A673 (cell line): ENCODE results near the gene PCSK6. TPM values are rescaled to one million over a fixed set of nuclear protein-coding genes. Genes with fewer than 3 reads are reported as not detected.

Experiments used
- BruUV-seq: library from RNA; stranded (reverse); fragments of 400-500 nt; replicated peaks from 2 replicates; lab custom pipeline; 2021; lab: Mats Ljungman, UMichigan
- CTCF ChIA-PET: fragments of 300-600 bp; sonication (Branson Sonifier 250); formaldehyde crosslinking; loops from one replicate; lab custom pipeline; 2022; ENCODE audit warnings: antibody characterized with exemption; lab: Charles Lee
- POLR2A ChIA-PET: fragments of 300-600 bp; sonication (Branson Sonifier 250); formaldehyde crosslinking; loops from one replicate; lab custom pipeline; 2022; ENCODE audit warnings: antibody characterized with exemption; ENCODE audit not compliant: low non-redundant PET; lab: Charles Lee
- DNase-seq: peaks from one replicate; pipeline ENCODE4 v3.0.0-alpha.2; 2015; ENCODE audit warnings: low spot score
- H3K27ac ChIP-seq: fragments of 200-600 bp; sonication (generic); 2 replicates; pipeline ENCODE4 v1.5.1; 2016; ENCODE audit warnings: mixed run types, low read depth, mild to moderate bottlenecking, mixed read lengths, antibody characterized with exemption, low read length; ENCODE audit not compliant: poor library complexity, severe bottlenecking
- H3K27me3 ChIP-seq: fragments of 200-600 bp; sonication (generic); replicated peaks from 2 replicates; pipeline ENCODE4 v1.6.1; 2017; ENCODE audit warnings: mixed run types, low read depth, mild to moderate bottlenecking, mixed read lengths, antibody characterized with exemption, low read length; ENCODE audit not compliant: insufficient read depth, poor library complexity
- H3K36me3 ChIP-seq: fragments of 200-600 bp; sonication (generic); 2 replicates; pipeline ENCODE4 v1.6.1; 2016; ENCODE audit warnings: mixed run types, mild to moderate bottlenecking, mixed read lengths, antibody characterized with exemption, low read length; ENCODE audit not compliant: insufficient read depth, poor library complexity, severe bottlenecking
- H3K4me1 ChIP-seq: fragments of 200-600 bp; sonication (generic); 2 replicates; pipeline ENCODE4 v1.6.1; 2017; ENCODE audit warnings: mixed run types, mild to moderate bottlenecking, mixed read lengths, antibody characterized with exemption, low read length; ENCODE audit not compliant: insufficient read depth, poor library complexity, severe bottlenecking
- H3K4me3 ChIP-seq: fragments of 200-600 bp; sonication (generic); 2 replicates; pipeline ENCODE4 v1.5.1; 2016; ENCODE audit warnings: low read depth, mixed run types, mild to moderate bottlenecking, mixed read lengths, low read length; ENCODE audit not compliant: poor library complexity, severe bottlenecking
- H3K9me3 ChIP-seq: fragments of 200-600 bp; sonication (generic); 2 replicates; pipeline ENCODE4 v1.6.1; 2016; ENCODE audit warnings: mixed run types, low read depth, mild to moderate bottlenecking, mixed read lengths, antibody characterized with exemption, low read length; ENCODE audit not compliant: poor library complexity, severe bottlenecking
- CTCF ChIP-seq: fragments of 300-800, 200-600 bp; sonication (generic); conservative IDR thresholded peaks from 2 replicates; pipeline ENCODE4 v1.5.1; 2017; ENCODE audit warnings: low read depth, mild to moderate bottlenecking, antibody characterized with exemption, low read length, moderate library complexity, mixed read lengths
- EZH2 ChIP-seq: fragments of 200-600 bp; sonication (generic); IDR thresholded peaks from 2 replicates; pipeline ENCODE4 v1.6.1; 2017; ENCODE audit warnings: borderline replicate concordance, low read depth, mild to moderate bottlenecking, mixed read lengths, antibody characterized with exemption, low read length; ENCODE audit not compliant: poor library complexity, severe bottlenecking
- intact Hi-C: fragments of 100-400 bp; cut with micrococcal nuclease; formaldehyde crosslinking; loops from one replicate; pipeline ENCODE4 v1.10.0; 2022; ENCODE audit not compliant: unreplicated experiment
- total RNA-seq: library from RNA; stranded (reverse); gene quantifications from 2 replicates; pipeline ENCODE4 v1.2.3, GENCODE V29; 2021

PCSK6 gene
- total RNA-seq, 1 experiment from 2014 or later: 2.6 TPM

- Histone ChIP-seq H3K27me3 (no peaks in the 10 kb centered on the region), H3K4me3 (no peak overlapping the region), H3K4me1 (no peaks in the 10 kb centered on the region), H3K9me3 (no peaks in the 10 kb centered on the region), H3K36me3 (no peaks in the 10 kb centered on the region), H3K27ac (no peak overlapping the region)
- no TSS peak for BruUV-seq
- ChIA-PET POLR2A (no interaction called here), CTCF (no interaction called here)
- intact Hi-C loops: no loop called here
- TF ChIP-seq CTCF: no peak
- no peak for TF ChIP-seq EZH2
- no peak for DNase-seq
Measured at GRCh38 chr15:101537483-101538080, 48.1 kb upstream of the PCSK6 start.

- no peaks in the 10 kb centered on the region for H3K27me3 ChIP-seq
- no peak for TF ChIP-seq CTCF
- TF ChIP-seq EZH2: no peak
- H3K36me3 ChIP-seq: no peaks in the 10 kb centered on the region
- POLR2A ChIA-PET: no interaction called here
- DNase-seq: no peak
- CTCF ChIA-PET: no interaction called here
- H3K4me3 ChIP-seq: no peak overlapping the region
- no peak overlapping the region for H3K27ac ChIP-seq
- H3K9me3 ChIP-seq: no peaks in the 10 kb centered on the region
- intact Hi-C loops: no loop called here
- no peaks in the 10 kb centered on the region for H3K4me1 ChIP-seq
- no TSS peak for BruUV-seq
Measured at GRCh38 chr15:101536875-101537405, 47.4 kb upstream of the PCSK6 start.

GRCh38 chr15:101536166-101536874, 46.8 kb upstream of the PCSK6 start:
- Histone ChIP-seq H3K4me3 (no peak overlapping the region), H3K27ac (no peak overlapping the region), H3K27me3 (no peaks in the 10 kb centered on the region), H3K36me3 (no peaks in the 10 kb centered on the region), H3K4me1 (no peaks in the 10 kb centered on the region), H3K9me3 (no peaks in the 10 kb centered on the region)
- no TSS peak for BruUV-seq
- DNase-seq: no peak
- TF ChIP-seq EZH2: no peak
- TF ChIP-seq CTCF: no peak
- intact Hi-C loops: no loop called here
- POLR2A ChIA-PET: no interaction called here
- CTCF ChIA-PET: no interaction called here
